T-helper 1 cell treated with Interleukin-12 subunit alpha and Interleukin-12 subunit beta and Interleukin-4 antibody, amounts not matched to agents 30 ng/mL and 1 ng/mL, for 36 hours (primary cell): ENCODE measurements around the gene DMBX1. TPM values are rescaled to one million over a fixed set of nuclear protein-coding genes. Genes with fewer than 3 reads are reported as not detected.

Experiments
- intact Hi-C: fragments of 100-400 bp; cut with micrococcal nuclease; formaldehyde crosslinking; loops from one replicate; pipeline ENCODE4 v1.15.1; 2024
- total RNA-seq: library from RNA; stranded (reverse); gene quantifications from 2 replicates; pipeline ENCODE4 v1.2.3, GENCODE V29; 2022

Gene DMBX1
- total RNA-seq, 1 donor from 2014 or later, result not detected

GRCh38 chr1:46458846-46459245, 30.8 kb upstream of the DMBX1 start:
- intact Hi-C loops, result no loop called here

GRCh38 chr1:46459315-46459714, 30.3 kb upstream of the DMBX1 start:
- intact Hi-C loops, result no loop called here

GRCh38 chr1:46461017-46461808, 28.4 kb upstream of the DMBX1 start:
- intact Hi-C loops, result no loop called here

GRCh38 chr1:46461809-46462448, 27.7 kb upstream of the DMBX1 start:
- intact Hi-C loops, result no loop called here

GRCh38 chr1:46464013-46464548, 25.6 kb upstream of the DMBX1 start:
- intact Hi-C loops, result no loop called here

GRCh38 chr1:46464915-46465314, 24.7 kb upstream of the DMBX1 start:
- intact Hi-C loops, result no loop called here

- intact Hi-C loops, result no loop called here
Measured at GRCh38 chr1:46465981-46466476, 23.6 kb upstream of the DMBX1 start.

- intact Hi-C loops, result no loop called here
Measured at GRCh38 chr1:46466477-46467182, 23.0 kb upstream of the DMBX1 start.

- intact Hi-C loops, result no loop called here
Measured at GRCh38 chr1:46467183-46467504, 22.5 kb upstream of the DMBX1 start.

GRCh38 chr1:46469881-46470280, 19.8 kb upstream of the DMBX1 start:
- intact Hi-C loops, result no loop called here

- intact Hi-C loops, result no loop called here
Measured at GRCh38 chr1:46471848-46472492, 17.7 kb upstream of the DMBX1 start.

GRCh38 chr1:46472498-46473181, 17.0 kb upstream of the DMBX1 start:
- intact Hi-C loops, result no loop called here

GRCh38 chr1:46473991-46474390, 15.6 kb upstream of the DMBX1 start:
- intact Hi-C loops, result no loop called here

GRCh38 chr1:46474570-46474969, 15.1 kb upstream of the DMBX1 start:
- intact Hi-C loops, result no loop called here

GRCh38 chr1:46476673-46477072, 13.0 kb upstream of the DMBX1 start:
- intact Hi-C loops, result loop anchor here (1.0 kb wide), 3 partner anchors 34 to 249 kb away; no protein-coding TSS in a partner anchor

GRCh38 chr1:46477153-46477929, 12.3 kb upstream of the DMBX1 start:
- intact Hi-C loops, result loop anchor here (1.0 kb wide), 3 partner anchors 35 to 248 kb away; no protein-coding TSS in a partner anchor

- intact Hi-C loops, result no loop called here
Measured at GRCh38 chr1:46478721-46479485, 10.7 kb upstream of the DMBX1 start.

GRCh38 chr1:46479744-46480350, 9.8 kb upstream of the DMBX1 start:
- intact Hi-C loops, result no loop called here
